CD4-positive, alpha-beta T cell treated with Interferon alpha-2 for 1 hour (primary cell): ENCODE measurements around the gene LAMA2.

Experiments used
- DNase-seq, 2 donors: peaks; one replicate each; pipeline ENCODE4 v3.0.0-alpha.2; 2020 to 2022

LAMA2 gene

GRCh38 chr6:129504456-129504855, 621.5 kb downstream of the LAMA2 start:
- no peak for DNase-seq

DNA sequence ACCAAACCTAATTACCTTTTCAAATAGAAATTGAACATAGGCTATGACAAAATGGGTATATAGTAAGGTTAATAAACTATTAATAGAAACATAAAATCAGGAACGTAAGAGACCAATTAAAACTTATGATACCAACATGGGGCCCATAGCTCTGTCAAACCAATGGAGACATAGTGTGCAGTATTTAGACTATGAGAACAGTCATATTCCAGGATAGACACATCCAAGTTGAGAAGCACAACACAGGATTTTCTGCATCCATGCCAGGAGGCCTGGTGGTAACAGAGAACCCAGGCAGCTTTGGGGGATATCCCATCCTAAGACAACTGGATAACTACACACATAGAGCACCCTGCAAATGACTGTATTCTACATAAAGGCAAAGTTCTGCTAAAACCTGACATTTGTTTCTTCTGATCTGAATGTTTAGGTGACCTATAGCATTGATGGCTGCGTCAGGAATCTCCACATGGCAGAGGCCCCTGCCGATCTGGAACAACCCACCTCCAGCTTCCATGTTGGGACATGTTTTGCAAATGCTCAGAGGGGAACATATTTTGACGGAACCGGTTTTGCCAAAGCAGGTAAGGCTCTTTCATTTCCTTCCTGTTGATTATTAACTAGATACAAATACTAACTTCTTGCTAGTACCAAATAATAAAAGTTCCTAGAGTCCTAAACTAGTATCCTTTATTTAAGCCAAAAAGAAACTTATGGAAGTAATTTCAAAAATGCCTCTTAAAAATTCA, 624.3 kb downstream of the LAMA2 start:
- no peak for DNase-seq

DNA sequence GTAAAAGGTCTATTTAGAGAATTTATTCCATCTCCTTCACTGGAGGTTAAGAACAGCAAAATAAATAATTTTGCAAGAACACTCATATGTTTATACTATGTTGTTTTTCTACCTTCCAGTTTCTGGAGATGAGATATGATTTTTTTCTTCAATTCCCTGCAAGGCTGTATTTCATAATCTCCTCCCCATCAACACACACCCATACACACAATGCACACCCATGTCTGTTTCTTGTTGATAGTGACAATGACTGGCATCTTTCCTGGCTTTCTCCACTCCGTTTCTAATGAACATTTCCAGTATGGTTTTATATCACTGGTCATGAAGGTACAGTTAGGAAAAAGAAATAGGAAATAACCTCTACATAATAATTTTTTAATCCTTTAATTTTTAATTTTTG, 624.9 kb downstream of the LAMA2 start:
- no peak for DNase-seq

DNA sequence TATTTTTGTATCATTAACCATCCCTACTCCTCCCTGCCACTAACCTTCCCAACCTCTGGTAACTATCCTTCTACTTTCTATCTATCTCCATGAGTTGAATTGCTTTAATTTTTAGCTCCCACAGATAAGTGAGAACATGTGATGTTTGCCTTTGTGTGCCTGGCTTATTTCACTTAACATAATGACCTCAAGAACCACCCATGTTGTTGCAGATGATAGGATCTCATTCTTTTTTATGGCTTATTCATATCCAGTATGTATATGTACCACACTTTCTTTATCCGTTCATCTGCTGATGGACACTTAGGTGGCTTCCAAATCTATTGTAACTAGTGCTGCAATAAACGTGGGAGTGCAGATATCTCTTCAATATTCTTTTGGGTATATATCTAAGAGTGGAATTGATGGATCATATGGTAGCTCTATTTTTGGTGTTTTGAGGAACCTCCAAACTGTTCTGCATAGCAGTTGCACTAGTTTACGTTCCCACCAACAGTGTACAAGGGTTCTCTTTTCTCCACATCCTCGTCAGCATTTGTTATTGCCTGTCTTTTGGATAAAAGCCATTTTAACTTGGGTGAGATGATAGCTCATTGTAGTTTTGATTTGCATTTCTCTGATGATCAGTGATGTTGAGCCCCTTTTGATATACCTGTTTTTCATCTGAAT, 625.7 kb downstream of the LAMA2 start:
- no peak for DNase-seq

GRCh38 chr6:129510950-129511349, 628.0 kb downstream of the LAMA2 start:
- no peak for DNase-seq

DNA sequence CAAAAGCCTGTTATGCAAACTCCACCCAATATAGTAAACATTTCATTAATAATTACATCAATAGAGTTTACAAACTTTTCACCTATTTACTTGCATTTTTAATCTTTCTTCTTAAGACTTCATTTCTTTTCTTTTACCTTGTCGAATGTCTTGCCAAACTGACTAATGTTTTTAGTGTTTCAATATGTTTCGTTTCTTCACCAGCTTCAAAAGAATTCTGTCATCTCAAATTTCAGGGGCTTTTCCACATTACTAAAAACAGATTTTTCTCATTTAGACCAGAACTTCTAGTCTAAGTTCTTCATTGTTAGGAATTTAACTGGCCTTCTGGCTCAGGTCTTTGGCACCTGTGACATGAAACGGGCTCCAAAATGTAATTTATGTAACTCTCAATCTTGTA, 630.5 kb downstream of the LAMA2 start:
- no peak for DNase-seq

DNA sequence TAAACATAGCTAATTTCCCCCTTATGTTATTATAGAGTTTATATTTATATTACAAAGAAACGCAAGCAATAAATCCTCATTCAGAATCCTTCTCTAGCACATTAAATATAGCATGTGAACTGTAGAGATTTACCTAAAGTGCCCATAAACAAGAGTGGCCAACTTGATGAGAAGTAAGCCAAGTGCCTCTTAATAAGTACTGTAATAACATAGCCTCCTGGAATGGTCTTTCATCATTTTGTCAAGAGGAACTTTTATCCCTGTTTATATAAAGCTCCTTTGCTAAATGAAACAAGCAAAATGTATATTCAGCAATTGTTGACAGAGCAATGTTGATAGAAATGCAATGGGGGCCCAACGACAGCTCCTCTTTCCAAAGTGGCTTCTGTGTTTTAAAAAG, 632.1 kb downstream of the LAMA2 start:
- no peak for DNase-seq

DNA sequence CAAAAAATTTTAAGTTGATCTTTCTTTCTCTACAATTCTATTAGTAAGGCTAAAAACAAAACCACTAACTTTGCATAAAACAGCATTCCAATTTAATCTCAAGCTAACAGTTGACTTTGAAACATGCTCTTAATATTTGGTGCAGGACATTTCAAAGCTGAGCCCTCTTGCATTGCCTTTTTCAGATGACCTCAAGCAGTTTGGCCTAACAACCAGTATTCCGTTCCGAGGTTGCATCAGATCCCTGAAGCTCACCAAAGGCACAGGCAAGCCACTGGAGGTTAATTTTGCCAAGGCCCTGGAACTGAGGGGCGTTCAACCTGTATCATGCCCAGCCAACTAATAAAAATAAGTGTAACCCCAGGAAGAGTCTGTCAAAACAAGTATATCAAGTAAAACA, 633.1 kb downstream of the LAMA2 start:
- no peak for DNase-seq

- no peak for DNase-seq
These were observed 633.8 kb downstream of the LAMA2 start for GRCh38 chr6:129516787-129517186.

DNA sequence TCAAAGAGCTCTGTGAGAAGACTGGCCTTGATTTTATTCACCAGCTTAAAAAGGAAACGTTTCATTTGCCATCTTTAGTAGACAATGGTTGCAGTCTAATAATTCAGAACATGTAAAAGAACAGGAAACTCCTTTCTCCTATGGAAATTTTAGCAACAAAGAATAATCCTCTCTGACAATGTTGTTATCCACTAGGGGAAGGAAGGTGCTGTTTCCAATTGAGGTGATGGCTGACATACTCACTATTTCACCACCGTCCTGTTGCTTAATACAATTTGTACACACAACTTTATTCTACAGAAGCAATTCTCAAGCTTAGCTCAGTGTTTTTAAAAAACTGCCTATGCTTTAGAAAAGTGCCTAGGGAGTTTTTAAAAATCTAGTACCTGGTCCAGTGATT, 634.4 kb downstream of the LAMA2 start:
- no peak for DNase-seq

- DNase-seq: no peak
These were observed 636.8 kb downstream of the LAMA2 start for GRCh38 chr6:129519750-129520149.

DNA sequence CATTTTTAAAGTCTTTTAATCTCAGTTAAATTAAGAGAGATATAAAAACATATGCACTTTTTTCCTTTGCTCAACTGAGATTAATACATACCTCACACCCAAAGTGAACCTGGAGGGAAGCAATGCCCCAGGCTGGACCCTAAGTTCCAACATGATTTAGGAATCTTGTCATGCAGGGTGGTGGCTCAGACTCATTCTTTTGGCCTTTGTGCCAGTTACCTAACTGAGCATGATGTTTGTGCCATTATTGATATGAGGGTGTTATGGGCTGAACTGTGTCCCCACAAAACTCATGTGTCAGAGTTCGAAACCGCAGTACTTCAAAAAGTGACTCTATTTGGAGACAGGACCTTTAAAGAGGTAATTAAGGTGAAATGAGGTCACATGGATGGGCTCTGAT, 639.0 kb downstream of the LAMA2 start:
- DNase-seq: no peak

GRCh38 chr6:129523816-129524215, 640.9 kb downstream of the LAMA2 start:
- no peak for DNase-seq

DNA sequence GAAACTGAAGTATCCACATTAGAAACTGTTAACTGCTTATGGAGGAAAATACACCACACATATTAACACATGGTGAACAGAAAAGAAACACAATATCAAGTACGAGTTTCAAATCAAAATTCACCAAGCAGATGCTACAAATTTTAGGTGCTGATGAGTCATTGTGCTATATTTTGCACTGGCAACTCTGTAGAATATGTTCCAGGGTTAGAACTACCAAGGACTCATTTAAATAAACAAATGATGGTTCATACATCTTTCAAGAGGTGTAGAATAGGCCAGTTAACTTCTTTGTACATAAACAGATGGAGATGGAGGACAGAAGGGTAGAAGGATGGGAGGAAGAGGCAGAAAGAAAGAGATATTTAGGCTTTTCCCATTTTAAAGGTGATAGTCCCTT, 642.1 kb downstream of the LAMA2 start:
- DNase-seq: no peak

GRCh38 chr6:129534926-129535325, 652.0 kb downstream of the LAMA2 start:
- no peak for DNase-seq

- DNase-seq: no peak
These were observed 653.3 kb downstream of the LAMA2 start for GRCh38 chr6:129536271-129536670.

GRCh38 chr6:129539032-129539431, 656.1 kb downstream of the LAMA2 start:
- DNase-seq: no peak

GRCh38 chr6:129542705-129543104, 659.8 kb downstream of the LAMA2 start:
- DNase-seq: no peak

DNA sequence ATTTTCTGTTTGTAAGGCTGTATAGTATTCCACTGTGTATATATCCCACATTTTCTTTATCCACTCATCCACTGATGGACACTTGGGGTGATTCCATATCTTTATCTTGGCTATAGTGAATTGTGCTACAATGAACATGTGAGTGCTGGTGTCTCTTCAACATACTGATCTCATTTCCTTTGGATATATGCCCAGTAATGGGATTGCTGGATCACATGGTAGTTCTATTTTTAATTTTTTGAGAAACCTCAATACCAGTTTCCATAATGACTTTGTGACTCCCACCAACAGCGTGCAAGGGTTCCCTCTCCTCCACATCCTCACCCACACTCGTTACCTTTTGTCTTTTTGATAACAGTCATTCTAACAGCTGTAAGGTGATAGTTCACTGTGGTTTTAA, 661.0 kb downstream of the LAMA2 start:
- DNase-seq: no peak

GRCh38 chr6:129544892-129545612, 662.1 kb downstream of the LAMA2 start:
- DNase-seq: no peak

GRCh38 chr6:129546702-129547101, 663.8 kb downstream of the LAMA2 start:
- no peak for DNase-seq

GRCh38 chr6:129551486-129551885, 668.5 kb downstream of the LAMA2 start:
- no peak for DNase-seq

DNA sequence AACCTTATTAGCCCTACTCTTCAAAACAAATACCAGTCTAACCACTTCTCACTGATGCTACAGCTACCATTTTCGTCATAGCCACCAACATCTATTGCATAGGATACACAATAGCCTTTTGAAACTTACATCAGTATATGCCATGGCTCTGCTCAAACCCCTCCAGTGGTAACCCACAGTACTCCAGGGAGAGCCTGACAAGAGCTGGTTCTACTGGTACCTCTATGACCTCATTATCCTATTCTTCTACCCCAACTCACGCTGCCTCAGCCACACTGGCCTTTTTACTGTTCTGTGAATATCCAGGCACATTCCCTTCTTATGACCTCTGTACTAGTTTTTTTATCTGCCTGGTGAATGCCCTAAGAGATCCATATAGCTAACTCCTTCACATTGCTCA, 669.5 kb downstream of the LAMA2 start:
- DNase-seq: no peak

DNA sequence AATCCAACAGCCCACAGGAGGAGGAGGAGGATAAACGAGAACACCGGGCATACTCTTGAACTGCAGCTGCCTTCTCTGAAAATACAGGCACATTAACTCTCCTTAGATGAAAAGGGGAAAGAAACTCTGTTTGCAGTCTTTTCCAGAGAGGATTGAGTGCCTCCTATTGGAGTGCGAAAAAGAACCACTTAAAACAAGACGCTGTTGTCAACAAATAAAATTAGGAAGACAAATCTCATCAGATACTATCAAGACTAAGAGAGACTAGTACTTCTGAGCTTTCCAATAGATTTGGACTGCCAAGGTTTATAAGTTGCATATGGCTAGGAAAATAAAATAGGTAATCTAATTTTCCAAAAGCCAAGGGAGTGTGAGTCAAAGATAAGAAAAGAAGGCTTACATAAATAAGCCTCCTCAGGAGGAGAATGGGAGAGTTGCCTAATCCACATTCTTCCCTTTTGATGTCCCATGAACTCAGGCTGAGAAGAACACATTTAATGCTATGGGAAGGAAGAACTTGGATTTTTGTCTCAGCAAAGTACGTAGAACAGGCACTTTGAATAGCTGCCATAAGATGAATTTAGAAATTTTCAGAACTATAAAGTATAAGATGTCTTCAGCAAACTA, 672.4 kb downstream of the LAMA2 start:
- DNase-seq: no peak
